Neural progenitor cell (in vitro differentiated cells): ENCODE measurements around the gene POLR2L. TPM values are rescaled to one million over a fixed set of nuclear protein-coding genes. Genes with fewer than 3 reads are reported as not detected.
A peak's percentile ranks its signal among the peaks of the same experiment; 100 is the strongest.

Experiments
- DNase-seq: peaks from one replicate; pipeline ENCODE4 v3.0.0-alpha.2; 2016; ENCODE audit warnings: low spot score
- H2AFZ ChIP-seq: fragments of 200-600 bp; sonication (generic); replicated peaks from 2 replicates; pipeline ENCODE4 v1.6.1; 2016; ENCODE audit warnings: antibody characterized with exemption
- H3F3A ChIP-seq: fragments of 200-600 bp; sonication (generic); 2 replicates; pipeline ENCODE4 v1.6.1; 2016; ENCODE audit warnings: antibody characterized with exemption, low read depth
- H3K27ac ChIP-seq: fragments of 200-600 bp; sonication (generic); 2 replicates; pipeline ENCODE4 v1.5.1; 2016; ENCODE audit warnings: mild to moderate bottlenecking
- H3K27me3 ChIP-seq: fragments of 200-600 bp; sonication (generic); 2 replicates; pipeline ENCODE4 v1.6.1; 2016; ENCODE audit warnings: mild to moderate bottlenecking, moderate library complexity
- H3K36me3 ChIP-seq: fragments of 200-600 bp; sonication (generic); 2 replicates; pipeline ENCODE4 v1.5.1; 2016
- H3K4me1 ChIP-seq: fragments of 200-600 bp; sonication (generic); 2 replicates; pipeline ENCODE4 v1.6.1; 2016; ENCODE audit warnings: mixed run types
- H3K4me2 ChIP-seq: fragments of 200-600 bp; sonication (generic); 2 replicates; pipeline ENCODE4 v1.6.1; 2016
- H3K4me3 ChIP-seq: fragments of 200-600 bp; sonication (generic); 2 replicates; pipeline ENCODE4 v1.5.1; 2016
- H3K79me2 ChIP-seq: fragments of 200-600 bp; sonication (generic); 2 replicates; pipeline ENCODE4 v1.6.1; 2016; ENCODE audit warnings: low read depth
- H3K9ac ChIP-seq: fragments of 200-600 bp; sonication (generic); 2 replicates; pipeline ENCODE4 v1.6.1; 2016
- H3K9me3 ChIP-seq: fragments of 200-600 bp; sonication (generic); 2 replicates; pipeline ENCODE4 v1.5.1; 2016; ENCODE audit warnings: low read depth
- H4K20me1 ChIP-seq: fragments of 200-600 bp; sonication (generic); 2 replicates; pipeline ENCODE4 v1.6.1; 2016; ENCODE audit warnings: low read depth
- H3K27ac Mint-ChIP-seq: 3 replicates; pipeline ENCODE4 v1.8.0; 2021; ENCODE audit warnings: mixed read lengths
- H3K27me3 Mint-ChIP-seq: 2 replicates; pipeline ENCODE4 v1.8.0; 2022; ENCODE audit warnings: low read depth, mild to moderate bottlenecking, inconsistent platforms, moderate library complexity, mixed read lengths; ENCODE audit not compliant: insufficient read depth
- H3K36me3 Mint-ChIP-seq: 3 replicates; pipeline ENCODE4 v1.8.0; 2021; ENCODE audit warnings: mixed read lengths
- H3K4me1 Mint-ChIP-seq: 3 replicates; pipeline ENCODE4 v1.8.0; 2021; ENCODE audit warnings: mixed read lengths
- H3K4me3 Mint-ChIP-seq: 3 replicates; pipeline ENCODE4 v1.8.0; 2021; ENCODE audit warnings: mild to moderate bottlenecking, moderate library complexity, mixed read lengths
- H3K9me3 Mint-ChIP-seq: 3 replicates; pipeline ENCODE4 v1.8.0; 2020; ENCODE audit warnings: mixed read lengths
- CTCF ChIP-seq: fragments of 200-600 bp; sonication (generic); IDR thresholded peaks from 2 replicates; pipeline ENCODE4 v1.5.1; 2017; ENCODE audit warnings: antibody characterized with exemption, mild to moderate bottlenecking
- EZH2 ChIP-seq: fragments of 200-600 bp; sonication (generic); IDR thresholded peaks from 2 replicates; pipeline ENCODE4 v1.6.1; 2017; ENCODE audit warnings: antibody characterized with exemption, mild to moderate bottlenecking, moderate library complexity
- EZH2phosphoT487 ChIP-seq: fragments of 200-600 bp; sonication (generic); IDR thresholded peaks from 2 replicates; pipeline ENCODE4 v1.6.1; 2017; ENCODE audit warnings: antibody characterized with exemption
- total RNA-seq: library from RNA; depleted of rRNA; stranded (reverse); fragments of >200 nt; gene quantifications from 2 replicates; pipeline ENCODE4 v1.2.3, GENCODE V29; 2015; ENCODE audit warnings: low replicate concordance

The POLR2L gene
- total RNA-seq, 1 donor from 2014 or later = 12.9 TPM

DNA sequence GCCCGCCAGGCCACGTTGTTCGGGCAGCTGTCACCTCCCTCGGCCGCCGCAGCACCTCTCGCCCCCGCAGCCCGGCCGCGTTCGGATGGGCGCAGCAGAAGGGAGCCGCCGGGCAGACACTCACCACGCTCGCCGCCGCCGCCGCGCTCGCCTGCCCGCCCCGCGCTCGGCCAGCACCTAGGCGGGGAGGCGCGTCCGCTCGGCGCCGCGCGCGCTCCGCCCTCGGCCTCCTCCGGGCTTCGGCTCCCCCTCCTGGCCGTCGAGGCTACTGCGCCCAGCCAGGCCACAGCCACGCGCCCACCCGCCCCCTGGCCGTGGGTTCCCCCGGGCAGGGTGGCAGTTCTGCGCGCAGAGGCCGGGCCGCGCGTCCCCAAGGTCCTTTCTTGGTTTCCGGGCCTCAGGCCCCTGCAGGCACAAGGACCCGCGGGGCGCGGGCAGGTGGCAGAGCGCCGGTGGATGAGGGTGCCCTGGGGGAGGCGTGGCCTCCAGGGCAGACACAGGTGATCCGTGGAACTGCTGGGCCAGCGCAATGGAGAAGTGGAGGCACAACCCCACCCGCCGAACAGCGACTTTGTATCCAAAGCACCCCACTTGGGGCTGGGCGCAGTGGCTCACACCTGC is 44.1 kb downstream of the POLR2L start, which contains the start of gene SLC25A22:
Gene SLC25A22 (minus strand): TSS at position 189 of the 621 bp plus-strand sequence. CDS start 3,275 bp downstream, outside the sequence.
- TF ChIP-seq CTCF (peak; percentile 75), EZH2phosphoT487 (no peak)
- H3K27me3 ChIP-seq = no peaks in the 10 kb centered on the region
- H3K9ac ChIP-seq = peak within 1 kb of the TSS; percentile 47
- H3K36me3 ChIP-seq = no peaks in the 10 kb centered on the region
- peak within 1 kb of the TSS; percentile 79 for H3K4me2 ChIP-seq
- peak within 1 kb of the TSS; percentile 78 for H3K4me3 ChIP-seq
- peaks cover 9% of the 10 kb centered on the region for H3F3A ChIP-seq
- Mint-ChIP-seq H3K36me3 (no peaks in the 10 kb centered on the region), H3K4me3 (peak within 1 kb of the TSS; percentile 93), H3K27ac (no peak within 1 kb of the TSS), H3K27me3 (peaks cover 4% of the 10 kb centered on the region), H3K4me1 (peaks cover 14% of the 10 kb centered on the region), H3K9me3 (no peaks in the 10 kb centered on the region)
- DNase-seq = peak; percentile 93
- peaks cover 14% of the 10 kb centered on the region for H3K79me2 ChIP-seq
- H3K9me3 ChIP-seq = no peaks in the 10 kb centered on the region
- peaks cover 31% of the 10 kb centered on the region for H4K20me1 ChIP-seq
- no peak within 1 kb of the TSS for H3K27ac ChIP-seq
- H3K4me1 ChIP-seq = peaks cover 13% of the 10 kb centered on the region
- H2AFZ ChIP-seq = no peak within 1 kb of the TSS

DNA sequence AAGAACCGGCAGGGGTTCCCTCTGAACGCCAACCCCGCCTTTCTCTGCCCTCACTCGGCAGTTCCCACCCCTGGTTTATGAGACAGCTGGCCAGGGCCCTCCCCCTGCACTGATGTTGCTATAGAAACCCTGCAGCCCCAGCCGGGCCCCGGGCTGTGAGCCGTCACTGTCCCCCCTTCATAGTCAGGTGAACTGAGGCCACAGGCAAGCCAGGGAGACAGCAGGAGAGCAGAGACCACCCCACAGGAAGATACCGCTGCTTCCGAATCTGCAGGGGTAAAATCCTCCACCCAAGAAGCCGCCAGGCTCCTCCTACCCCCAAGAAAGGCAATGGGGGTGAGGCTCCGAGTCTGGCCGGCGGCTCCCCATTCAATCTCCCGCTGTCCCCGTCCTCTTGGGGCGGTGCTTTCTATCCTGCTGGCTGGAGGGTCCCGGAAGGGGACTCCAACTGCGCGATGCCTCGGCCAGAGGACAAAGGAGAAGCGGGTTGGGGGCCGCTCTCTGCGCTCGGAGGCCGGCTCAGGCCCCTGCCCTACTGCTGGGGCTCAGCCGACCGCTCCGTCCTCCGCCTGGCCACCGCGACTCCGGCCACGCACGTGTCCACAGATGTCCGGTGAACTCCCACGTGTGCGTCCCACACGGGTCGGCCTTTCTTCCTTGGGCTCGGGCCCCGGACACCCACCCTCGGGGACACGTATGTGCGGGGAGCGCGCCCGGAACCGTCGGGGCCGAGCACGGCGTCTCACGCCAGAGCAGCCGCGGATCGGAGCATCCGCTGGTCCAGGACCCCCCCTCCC is 44.8 kb downstream of the POLR2L start:
- Histone ChIP-seq H2AFZ (no peak overlapping the region), H3K9ac (peak overlapping the region; percentile 47), H4K20me1 (peaks cover 31% of the 10 kb centered on the region), H3K27ac (no peak overlapping the region), H3K27me3 (no peaks in the 10 kb centered on the region), H3K79me2 (peaks cover 14% of the 10 kb centered on the region), H3K9me3 (no peaks in the 10 kb centered on the region), H3F3A (peaks cover 9% of the 10 kb centered on the region), H3K4me3 (peak overlapping the region; percentile 78), H3K36me3 (no peaks in the 10 kb centered on the region), H3K4me1 (peaks cover 13% of the 10 kb centered on the region), H3K4me2 (peak overlapping the region; percentile 79)
- H3K27me3 Mint-ChIP-seq = peaks cover 4% of the 10 kb centered on the region
- no peak overlapping the region for H3K27ac Mint-ChIP-seq
- H3K36me3 Mint-ChIP-seq = no peaks in the 10 kb centered on the region
- peak overlapping the region; percentile 93 for H3K4me3 Mint-ChIP-seq
- TF ChIP-seq EZH2 (no peak), EZH2phosphoT487 (no peak), CTCF (no peak)
- peak; percentile 84 for DNase-seq
- H3K9me3 Mint-ChIP-seq = no peaks in the 10 kb centered on the region
- peaks cover 14% of the 10 kb centered on the region for H3K4me1 Mint-ChIP-seq

DNA sequence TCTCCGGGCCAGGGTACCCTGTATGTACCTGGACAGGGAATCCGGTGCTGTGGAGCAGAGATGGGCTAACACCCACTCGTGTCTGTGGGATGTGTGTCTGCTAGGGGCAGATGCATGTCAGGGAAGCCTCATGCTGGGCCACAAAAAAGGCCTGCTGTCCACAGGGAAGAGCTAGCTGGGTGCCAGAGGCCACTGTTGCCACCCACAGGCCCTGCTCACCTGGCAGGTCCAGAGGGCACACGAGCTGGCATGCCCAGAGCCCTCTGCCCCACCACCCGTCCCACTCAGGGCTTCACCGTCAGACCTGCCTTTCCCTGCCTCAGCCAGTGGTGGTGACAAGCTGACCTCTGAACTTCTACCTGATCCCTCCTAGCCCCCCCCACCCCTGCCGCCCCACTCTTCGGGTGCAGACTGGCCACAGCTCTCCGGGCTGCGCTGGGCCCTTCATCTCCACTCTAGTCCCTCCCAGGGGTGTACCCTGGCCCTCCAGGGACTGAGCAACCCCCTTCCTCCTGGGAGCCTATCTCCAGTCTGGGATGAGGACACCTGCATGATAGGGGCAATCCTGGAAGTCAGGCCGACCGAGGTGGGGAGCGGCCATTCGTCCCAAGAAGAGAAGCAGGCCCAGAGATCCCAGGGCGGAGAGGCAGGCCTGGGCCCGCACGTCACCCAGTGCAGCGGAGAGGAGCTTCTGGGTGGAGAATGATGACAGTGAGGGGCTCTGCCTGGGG is 45.6 kb downstream of the POLR2L start:
- Histone ChIP-seq H3K9ac (no peak overlapping the region), H4K20me1 (peaks cover 31% of the 10 kb centered on the region), H3K79me2 (peaks cover 14% of the 10 kb centered on the region), H3K4me3 (peak overlapping the region; percentile 78), H3F3A (peaks cover 9% of the 10 kb centered on the region), H2AFZ (no peak overlapping the region), H3K36me3 (no peaks in the 10 kb centered on the region), H3K27ac (no peak overlapping the region), H3K27me3 (no peaks in the 10 kb centered on the region), H3K4me1 (peaks cover 13% of the 10 kb centered on the region), H3K4me2 (peak overlapping the region; percentile 79), H3K9me3 (no peaks in the 10 kb centered on the region)
- Mint-ChIP-seq H3K9me3 (no peaks in the 10 kb centered on the region), H3K4me3 (peak overlapping the region; percentile 93), H3K27me3 (peaks cover 4% of the 10 kb centered on the region), H3K27ac (no peak overlapping the region), H3K36me3 (no peaks in the 10 kb centered on the region), H3K4me1 (peaks cover 14% of the 10 kb centered on the region)
- TF ChIP-seq EZH2phosphoT487 (no peak), EZH2 (no peak), CTCF (no peak)
- DNase-seq = no peak
